Fibroblast of skin of left quadriceps (primary cell): ENCODE measurements around the gene GALNT13.

Experiments used
- DNase-seq, 2 experiments: peaks; one replicate each; pipeline ENCODE4 v3.0.0-alpha.2; 2013; ENCODE audit warnings: low read depth in 2 of 2

The GALNT13 gene

DNA sequence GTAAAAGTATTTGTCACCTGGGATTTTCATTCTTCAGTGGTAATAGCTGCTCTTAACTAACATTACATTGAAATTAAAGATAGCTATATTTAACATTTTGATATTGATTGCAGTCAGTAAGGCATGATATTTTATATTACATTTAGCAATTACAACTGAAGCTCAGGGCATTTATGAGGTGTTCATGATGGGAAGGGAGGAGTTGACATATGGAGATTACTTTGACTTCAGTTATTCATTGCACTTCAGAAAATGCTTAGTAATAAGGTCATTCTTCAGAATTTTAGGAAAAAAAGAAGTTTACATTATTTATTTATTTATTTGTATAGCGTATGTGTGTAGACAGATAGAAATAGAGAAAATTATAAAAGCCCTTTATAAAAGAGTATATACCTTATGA lies 352.0 kb downstream of the GALNT13 start:
- no peak for DNase-seq

DNA sequence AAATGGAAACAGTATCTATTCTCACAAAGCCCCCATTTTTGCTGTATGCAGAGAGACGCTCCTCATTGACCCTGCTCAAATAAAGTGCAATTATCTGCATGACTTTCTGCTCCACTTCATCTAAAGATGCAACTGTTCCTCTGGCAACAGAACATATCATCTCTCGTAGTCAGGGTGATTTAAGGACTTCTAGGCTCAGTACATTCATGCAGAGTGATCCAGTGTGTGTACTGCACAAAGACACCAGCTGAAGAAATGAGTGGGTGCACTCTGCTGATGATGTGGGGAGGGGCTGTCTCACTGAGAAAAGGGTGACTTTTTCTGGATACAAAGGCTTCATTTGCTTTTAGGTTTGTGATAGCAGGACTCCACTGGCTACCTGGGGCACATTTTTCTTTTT lies 355.2 kb downstream of the GALNT13 start:
- DNase-seq: no peak

DNA sequence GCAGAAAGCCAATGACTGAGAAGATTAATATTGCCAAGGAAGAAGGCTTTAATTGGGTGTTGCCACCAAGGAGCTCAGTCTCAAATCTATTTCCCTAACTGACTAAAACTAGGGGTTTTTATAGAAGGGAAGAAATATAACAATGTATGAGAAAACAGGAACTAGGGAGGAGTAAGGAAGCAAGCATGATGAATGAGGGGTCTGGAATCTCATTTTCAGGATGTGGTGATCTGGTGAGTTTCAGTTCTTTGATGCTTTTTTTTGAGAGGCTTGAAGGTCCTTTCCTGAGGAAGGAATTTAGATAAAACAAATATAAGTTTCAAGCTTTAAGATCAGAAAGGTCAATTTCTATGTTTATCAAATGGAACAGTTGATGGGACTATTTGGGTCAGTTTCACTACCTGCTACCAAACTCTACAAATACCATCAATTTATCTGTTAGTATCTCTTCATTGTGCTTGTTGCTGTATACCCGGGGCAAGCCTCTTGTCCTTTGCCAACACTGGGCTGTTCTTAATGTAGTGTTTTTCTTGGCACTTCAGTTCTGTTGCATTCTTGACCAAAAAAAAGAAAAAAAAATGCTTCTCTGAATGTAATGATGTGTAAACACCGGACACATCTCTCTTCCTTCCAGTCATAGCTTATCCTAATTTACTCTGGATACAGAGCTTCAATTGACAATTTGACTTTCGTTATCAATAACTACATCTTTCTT lies 357.0 kb downstream of the GALNT13 start:
- no peak for DNase-seq

DNA sequence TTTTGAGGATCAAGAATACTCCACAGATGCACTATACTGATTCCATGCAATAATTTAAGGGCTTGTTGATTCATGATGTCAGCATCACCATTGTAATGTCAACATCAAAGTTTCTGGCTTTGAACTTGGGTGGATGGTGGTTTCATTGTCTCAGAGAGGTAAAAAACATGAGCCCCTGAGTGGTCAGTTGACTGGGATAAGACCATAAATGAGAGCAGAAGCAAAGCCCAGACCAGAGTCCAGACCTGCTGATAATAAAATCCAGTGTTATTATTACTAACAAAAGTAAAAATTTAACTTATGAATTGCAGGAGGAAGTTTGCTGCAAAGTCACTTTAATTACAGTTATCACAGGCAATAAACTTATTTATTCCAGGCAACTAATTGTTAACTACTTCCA lies 358.2 kb downstream of the GALNT13 start:
- no peak for DNase-seq

DNA sequence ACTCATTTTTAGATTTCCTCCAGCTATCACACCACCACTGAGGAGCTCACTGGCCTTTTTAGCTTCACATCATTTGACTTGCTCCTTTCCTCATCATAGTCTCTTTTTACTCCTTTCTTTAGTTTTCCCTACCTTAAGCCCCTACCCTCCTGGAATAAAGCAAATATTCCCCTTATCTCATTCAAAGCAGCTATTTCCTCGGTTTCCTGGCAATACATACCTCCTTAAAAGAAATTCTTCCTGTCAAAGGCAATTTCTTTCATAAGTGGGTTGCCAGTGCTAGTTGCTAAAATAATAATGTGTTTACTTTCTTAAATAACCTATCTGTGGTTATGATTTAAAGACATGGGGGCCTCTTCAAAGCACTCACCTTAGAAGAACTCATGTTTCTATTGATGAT lies 359.3 kb downstream of the GALNT13 start:
- DNase-seq: no peak

DNA sequence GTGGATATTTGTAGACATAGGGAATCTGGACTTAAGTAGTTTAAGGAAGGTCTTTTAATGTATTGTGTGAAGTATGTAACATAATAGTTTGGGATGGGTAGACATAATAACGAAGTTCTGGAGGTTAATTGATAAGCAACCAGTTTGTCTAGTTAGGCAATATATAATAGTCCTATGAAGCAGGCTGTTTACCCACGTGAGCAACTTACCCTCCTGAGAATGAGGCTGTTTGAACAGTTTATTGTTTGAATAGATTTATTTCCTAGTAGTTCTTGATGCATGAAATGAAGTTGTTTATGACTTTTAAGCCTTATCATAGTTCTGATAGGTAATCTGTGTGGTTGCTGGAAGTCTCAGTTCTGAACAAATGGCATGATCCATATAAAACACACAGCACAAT lies 361.5 kb downstream of the GALNT13 start:
- no peak for DNase-seq

DNA sequence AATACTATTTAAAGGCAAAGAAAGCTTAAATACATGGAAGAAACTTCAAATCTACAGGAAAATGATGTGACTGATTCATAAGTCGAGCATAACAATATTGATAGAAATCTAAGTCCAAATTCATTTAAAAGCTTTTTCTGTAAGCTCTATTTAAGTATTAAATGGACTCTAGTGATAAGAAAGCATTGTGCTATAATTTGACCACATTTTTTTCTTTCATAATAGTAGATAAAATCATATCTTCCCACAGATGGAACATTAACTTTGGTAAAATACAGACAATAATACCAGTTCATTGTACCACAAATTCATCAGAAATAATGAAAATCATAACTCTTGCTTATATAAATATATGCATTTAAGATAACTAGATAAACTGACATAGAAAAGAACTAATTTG lies 366.5 kb downstream of the GALNT13 start:
- DNase-seq: no peak

DNA sequence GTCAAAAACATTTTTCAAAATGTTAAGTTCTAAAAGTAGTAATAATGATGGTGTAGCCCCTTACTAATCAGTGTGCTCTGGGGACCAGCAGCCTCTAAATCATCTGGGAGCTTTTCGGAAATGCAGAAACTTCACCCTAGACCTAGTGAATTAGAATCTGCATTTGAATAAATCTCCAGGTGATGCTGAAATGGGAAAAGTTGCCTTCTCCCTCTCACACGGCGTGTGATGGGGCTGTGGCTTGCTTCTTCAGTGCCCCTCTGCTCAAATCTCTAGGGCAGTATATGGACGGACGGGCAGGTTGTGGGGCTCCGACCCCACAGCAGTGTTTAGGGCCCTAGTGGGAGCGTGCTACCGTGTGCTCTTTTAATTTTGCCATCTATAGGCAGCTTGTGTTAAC lies 368.6 kb downstream of the GALNT13 start:
- DNase-seq: no peak

DNA sequence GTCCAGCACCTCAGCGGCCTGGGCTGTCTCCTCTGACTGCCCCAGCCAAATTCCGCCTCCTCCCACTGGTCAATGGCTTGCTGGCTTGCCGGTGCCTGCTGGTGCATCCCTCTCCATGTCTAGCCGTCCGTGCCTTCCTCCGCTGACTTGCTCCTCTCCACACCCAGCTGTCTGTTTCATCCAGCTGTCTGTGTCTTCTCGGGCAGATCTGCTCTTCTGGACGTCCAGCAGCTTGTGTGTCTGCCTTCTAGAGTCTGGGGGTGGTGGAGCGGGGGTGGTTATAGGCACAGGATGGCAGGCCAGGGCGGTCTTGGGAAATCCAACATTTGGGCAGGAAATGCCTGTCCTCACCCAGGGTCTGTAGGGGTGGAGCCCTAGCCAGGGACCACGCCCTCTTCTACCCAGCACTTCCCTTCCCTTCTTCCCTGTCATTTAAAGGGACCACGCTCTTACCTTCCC lies 369.2 kb downstream of the GALNT13 start:
- DNase-seq: no peak

DNA sequence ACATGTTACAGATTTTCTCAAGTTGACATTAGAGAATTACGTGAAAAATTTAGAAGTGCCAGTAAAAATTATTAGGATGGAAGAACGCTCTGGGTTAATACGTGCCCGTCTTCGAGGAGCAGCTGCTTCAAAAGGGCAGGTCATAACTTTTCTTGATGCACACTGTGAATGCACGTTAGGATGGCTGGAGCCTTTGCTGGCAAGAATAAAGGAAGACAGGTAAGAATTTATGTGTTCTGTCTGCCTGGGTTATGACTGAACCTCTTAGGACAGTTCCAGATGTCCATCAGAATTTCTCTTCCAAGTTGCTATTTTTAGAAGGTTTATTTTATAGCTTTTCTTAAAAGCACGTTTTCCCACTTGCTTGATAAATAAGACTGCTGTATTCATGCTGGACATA lies 371.0 kb downstream of the GALNT13 start:
- no peak for DNase-seq

DNA sequence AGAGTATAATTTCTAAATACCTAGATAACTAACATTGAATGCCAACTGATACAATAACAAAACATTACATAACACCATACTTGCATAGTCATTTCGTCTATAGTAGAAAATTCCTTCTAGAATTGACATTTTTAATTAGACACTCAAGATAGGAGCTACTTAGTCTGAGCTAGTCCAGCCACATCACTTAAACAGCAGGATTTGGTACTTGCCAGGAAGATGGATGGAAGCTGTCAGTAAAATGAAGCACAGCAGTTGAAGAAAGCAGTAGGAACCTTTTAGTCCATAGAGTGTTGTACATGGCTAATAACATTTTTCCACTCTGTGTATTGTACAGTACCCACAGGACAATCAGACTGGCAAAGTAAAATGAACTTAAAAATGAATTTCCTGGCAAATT lies 372.0 kb downstream of the GALNT13 start:
- no peak for DNase-seq

DNA sequence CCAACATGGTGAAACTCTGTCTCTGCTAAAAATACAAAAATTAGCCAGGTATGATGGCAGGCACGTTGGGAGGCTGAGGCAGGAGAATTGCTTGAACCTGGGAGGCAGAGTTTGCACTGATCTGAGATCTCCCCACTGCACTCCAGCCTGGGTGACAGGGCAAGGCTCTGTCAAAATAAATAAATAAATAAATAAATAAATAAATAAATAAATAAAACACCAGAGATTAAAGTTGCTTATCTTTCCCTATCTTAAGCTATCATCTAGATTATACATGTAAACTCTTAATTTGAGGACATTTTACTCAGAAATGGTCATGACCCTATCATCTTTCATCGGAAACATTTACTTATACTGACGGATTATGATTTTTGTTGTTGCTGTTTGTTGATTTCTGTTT lies 373.2 kb downstream of the GALNT13 start:
- no peak for DNase-seq

DNA sequence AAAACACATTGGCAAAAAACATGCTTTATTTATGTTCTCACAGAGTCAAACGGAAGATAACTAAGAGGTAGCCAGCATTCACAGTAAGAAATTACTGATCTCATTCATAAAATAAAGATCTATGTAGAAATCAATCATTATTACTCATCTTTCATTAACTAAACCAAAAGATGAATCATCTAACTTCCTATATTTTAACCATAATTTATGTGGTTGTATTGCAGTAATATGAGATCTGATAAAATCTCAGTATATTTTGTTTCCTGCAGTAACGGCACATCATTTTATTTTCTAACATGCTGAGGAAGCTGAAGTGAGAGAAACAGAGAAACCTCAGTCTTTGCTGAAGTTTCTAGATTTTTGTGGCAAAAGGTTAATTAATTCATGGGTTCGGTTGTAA lies 375.8 kb downstream of the GALNT13 start:
- no peak for DNase-seq

DNA sequence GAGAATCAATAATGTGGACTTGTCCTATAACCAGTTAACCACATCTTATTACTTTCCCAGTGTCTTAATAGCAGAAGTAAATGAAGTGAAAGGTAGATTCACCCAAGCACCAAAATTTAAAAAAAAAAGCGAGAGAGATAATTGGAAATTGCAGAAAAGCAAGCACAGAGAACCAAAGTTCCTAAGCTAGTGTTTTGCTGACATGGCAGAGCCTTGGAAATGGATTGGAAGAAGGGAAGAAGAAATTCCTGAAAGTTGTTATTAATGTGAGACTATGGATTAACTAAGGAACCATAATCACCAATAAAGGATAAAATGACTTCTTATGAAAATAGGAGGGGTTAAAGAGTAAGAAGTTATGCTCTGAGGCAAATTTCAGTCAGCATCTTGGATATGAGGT lies 384.4 kb downstream of the GALNT13 start:
- no peak for DNase-seq

DNA sequence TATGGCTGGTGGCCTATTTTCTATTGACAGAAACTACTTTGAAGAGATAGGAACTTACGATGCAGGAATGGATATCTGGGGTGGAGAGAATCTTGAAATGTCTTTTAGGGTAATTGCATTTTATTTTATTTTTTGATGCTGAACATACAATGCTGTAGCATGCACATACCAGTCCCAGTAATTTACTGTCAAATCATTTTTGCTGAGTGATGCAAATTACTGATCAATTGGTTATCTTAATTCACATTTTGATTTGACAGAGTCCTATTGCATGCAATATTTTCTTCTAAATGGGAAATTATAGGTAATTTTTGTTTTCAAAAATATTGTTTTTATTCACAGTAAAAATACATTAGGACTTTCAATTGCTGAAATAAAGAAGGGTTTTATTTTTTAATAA lies 387.3 kb downstream of the GALNT13 start:
- no peak for DNase-seq

DNA sequence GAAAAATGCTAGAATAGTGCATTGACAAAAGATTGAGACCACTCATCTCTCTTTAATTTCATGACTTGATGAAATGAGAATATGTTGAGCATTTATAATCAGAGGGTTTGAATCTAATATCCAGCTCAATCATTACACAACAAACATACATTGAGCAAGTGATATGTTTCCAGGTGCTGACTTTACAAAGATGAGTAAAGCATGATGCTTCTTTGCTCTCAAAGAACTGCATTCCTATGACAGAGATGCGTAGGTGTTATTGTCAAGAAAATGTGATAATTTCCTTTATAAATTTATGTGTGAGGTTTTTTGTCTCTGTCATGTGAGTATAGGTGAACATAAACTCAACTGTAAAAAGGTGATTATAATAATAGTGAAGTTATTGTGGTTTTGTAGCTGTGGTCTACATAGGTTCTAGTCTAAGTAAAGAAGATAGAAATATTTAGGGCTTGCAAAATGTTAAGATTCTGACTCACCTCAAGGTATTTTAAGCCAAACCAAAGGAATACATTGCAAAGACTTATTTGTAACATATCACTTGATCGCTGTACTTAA lies 389.8 kb downstream of the GALNT13 start:
- DNase-seq: no peak

DNA sequence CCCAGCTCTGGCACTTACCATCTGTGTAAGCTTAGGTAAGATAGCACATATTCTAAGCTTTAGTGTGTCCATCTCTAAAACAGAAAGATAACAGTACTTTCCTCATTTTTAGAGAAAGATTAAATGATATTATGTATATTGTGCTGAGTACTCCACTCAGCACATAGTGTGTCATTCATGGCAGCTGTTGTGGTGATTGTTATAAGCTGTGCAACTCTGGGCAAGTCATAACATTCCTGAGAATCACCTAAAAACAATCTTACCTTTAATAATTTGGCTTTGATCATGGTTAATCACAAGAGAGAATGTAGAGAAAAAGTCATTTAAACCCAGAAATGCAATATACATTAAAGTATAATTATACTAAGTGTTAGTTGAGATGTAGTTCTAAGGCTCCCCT lies 391.5 kb downstream of the GALNT13 start:
- no peak for DNase-seq

DNA sequence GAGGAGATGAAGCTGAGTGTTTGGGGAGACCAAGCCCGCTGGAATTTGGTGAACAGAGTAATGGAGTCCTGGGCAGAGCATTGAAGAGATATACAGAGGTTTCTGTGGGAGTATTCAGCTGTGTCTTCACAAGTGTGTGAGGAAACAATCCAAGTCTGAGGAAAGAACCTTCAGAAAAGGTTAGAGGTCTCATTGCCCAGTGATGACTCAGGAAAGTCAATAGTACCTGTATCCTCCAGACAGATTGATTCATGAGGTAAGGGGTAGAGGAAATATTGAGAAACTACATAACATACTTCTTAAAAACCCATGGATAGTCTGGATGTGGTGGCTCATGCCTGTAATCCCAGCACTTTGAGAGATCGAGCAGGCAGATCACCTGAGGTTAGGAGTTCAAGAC lies 392.3 kb downstream of the GALNT13 start:
- DNase-seq: no peak

DNA sequence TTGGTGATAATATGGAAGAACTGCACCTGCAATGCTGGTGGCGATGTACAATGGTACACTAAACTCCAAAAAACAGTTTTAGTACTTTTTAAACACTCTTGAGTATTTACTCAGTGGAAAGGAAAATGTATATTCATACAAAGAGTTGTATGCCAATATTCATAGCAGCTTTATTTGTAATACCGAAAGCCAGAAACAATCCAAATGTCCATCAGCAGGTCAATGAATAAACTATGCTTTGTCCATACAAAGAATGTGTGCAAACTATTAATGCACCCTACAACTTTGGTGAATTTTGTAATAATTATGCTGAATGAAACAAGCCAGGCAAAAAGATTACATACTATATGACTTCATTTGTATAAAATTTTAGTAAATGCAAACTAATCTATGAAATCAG lies 396.3 kb downstream of the GALNT13 start:
- DNase-seq: no peak

DNA sequence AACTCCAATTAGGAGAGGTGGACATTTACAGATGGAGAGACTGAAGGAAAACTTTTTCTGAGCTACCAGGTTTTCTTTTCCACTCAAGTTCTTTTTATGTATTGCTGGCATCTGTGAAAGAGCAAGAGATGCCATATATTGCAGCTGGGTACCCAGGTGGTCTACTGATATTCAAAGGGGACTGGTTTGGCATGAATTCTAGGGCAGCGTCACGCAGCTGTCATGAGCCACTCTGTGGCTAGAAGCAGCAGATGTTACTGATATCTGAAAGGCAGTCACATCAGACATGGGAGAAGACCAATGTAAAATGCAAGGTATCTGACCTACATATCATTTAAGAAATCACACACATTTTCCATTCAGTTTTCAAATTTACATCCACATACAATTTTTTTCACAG lies 408.8 kb downstream of the GALNT13 start:
- no peak for DNase-seq

DNA sequence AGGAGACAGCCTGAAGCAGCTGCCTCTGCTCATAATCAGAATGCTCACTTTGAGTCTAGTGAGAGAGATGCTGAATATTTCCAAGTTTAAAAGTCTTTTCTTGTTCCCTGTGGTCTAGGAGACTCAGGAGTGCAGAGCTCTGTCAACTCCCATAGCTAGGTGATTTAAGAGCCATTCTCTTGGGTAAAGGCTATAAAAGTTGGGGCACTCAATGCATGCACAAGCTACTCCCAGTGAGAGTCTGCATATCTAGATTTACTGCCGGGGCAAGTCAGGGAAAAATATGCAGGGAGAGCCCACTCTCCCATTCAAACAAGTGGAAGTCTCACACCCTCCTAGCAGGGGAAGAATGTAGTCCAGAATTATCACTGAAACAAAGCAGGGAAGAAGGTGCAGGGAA lies 418.1 kb downstream of the GALNT13 start:
- DNase-seq: no peak

DNA sequence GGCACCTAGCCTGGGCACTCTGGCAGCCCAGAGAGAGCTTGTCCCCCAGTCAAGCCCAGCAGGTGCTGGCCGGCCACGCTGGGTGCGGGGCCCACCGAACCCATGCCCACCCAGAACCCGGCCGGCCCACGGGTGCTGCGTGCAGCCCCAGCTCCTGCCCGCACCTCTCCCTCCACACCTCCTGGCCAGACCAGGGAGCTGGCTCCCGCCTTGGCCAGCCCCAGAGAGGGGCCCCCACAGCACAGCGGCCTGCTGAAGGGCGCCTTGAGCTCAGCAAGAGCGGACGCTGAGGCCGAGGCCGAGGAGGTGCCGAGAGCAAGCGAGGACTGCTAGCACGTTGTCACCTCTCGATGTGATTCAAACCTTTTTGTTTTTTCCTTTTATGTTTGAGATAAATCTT lies 419.8 kb downstream of the GALNT13 start:
- DNase-seq: no peak

DNA sequence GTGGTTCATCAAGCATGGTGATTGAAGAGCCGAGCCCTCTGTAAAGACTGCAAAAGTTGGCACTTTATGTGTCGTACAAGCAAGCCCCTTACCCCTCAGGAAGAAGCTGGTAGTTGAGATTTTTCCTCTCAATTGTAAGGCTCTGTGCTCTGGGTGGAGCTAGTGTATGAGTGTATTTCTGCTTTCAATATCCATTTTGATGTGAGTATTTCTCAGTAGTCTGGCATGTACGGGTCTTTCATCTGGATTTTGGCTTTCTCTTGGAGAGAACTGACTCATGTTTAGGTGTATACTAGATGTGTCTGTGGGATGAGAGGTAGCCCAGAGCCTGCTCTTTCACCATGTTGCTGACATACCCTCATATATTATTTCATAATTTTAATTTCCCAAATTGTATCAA lies 420.2 kb downstream of the GALNT13 start:
- DNase-seq: no peak

DNA sequence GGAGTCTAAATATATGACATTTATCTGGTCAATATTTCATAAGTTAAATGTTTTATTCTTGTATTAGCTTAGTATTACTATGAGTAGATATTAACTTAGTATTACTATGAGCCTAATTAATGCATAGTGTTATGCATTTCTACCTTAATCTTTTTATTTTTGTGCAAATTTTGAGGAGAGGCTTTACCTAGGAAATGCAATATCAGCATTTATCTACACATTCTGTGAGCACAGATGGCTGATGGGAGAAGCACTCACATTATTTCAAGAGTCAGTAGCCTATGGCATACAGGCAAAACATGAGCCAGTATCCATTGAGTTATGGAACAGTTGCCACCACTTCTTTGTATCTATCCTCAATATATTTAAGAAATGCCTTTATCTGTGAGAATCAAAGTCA lies 422.1 kb downstream of the GALNT13 start:
- no peak for DNase-seq
